NCI-H1694 (cell line): Measurements from ENCODE around the gene GNAL.

Experiments used
- DNase-seq: peaks from one replicate; lab custom pipeline; 2025; lab: John Stamatoyannopoulos, UW

Gene GNAL

GRCh38 chr18:11761553-11761952 is 72.5 kb downstream of the GNAL start:
- DNase-seq = no peak

- no peak for DNase-seq
Measured at GRCh38 chr18:11762429-11762828, 73.4 kb downstream of the GNAL start.

- DNase-seq = no peak
Measured at GRCh38 chr18:11767329-11767728, 78.3 kb downstream of the GNAL start.

GRCh38 chr18:11767935-11768334 is 78.9 kb downstream of the GNAL start:
- DNase-seq = no peak

GRCh38 chr18:11775436-11776174 is 86.5 kb downstream of the GNAL start:
- no peak for DNase-seq

GRCh38 chr18:11780042-11780441 is 91.0 kb downstream of the GNAL start:
- DNase-seq = no peak

GRCh38 chr18:11783716-11784331 is 94.8 kb downstream of the GNAL start:
- DNase-seq = no peak

- DNase-seq = no peak
Measured at GRCh38 chr18:11784674-11785304, 95.7 kb downstream of the GNAL start.

- no peak for DNase-seq
Measured at GRCh38 chr18:11785444-11786055, 96.5 kb downstream of the GNAL start.

- no peak for DNase-seq
Measured at GRCh38 chr18:11789716-11790510, 100.8 kb downstream of the GNAL start.

GRCh38 chr18:11791131-11791530 is 102.1 kb downstream of the GNAL start:
- DNase-seq = no peak

GRCh38 chr18:11792632-11793031 is 103.6 kb downstream of the GNAL start:
- no peak for DNase-seq

GRCh38 chr18:11794195-11794594 is 105.1 kb downstream of the GNAL start:
- no peak for DNase-seq

- no peak for DNase-seq
Measured at GRCh38 chr18:11795916-11796315, 106.9 kb downstream of the GNAL start.

GRCh38 chr18:11798271-11798670 is 109.2 kb downstream of the GNAL start:
- no peak for DNase-seq

GRCh38 chr18:11799066-11799465 is 110.0 kb downstream of the GNAL start:
- no peak for DNase-seq

- no peak for DNase-seq
Measured at GRCh38 chr18:11800566-11801334, 111.7 kb downstream of the GNAL start.

GRCh38 chr18:11801573-11801972 is 112.5 kb downstream of the GNAL start:
- no peak for DNase-seq

- DNase-seq = no peak
Measured at GRCh38 chr18:11802158-11802557, 113.1 kb downstream of the GNAL start.

- DNase-seq = no peak
Measured at GRCh38 chr18:11802586-11802985, 113.5 kb downstream of the GNAL start.

- DNase-seq = no peak
Measured at GRCh38 chr18:11807233-11807632, 118.2 kb downstream of the GNAL start.
